ENCODE measurements around the gene EIF1AD.

The EIF1AD gene

GRCh38 chr11:65947603-65948125, 54.3 kb downstream of the EIF1AD start:
- Histone ChIP-seq H3K36me3 (ENCODE audit: insufficient read depth, low read length) (no peaks in the 10 kb centered on the region), H3K9ac (ENCODE audit: low read depth, low read length, poor library complexity, severe bottlenecking) (no peak overlapping the region), H2AFZ (ENCODE audit: low read length) (no peak overlapping the region; the same call in 1 of the 2 replicates), H3K4me1 (ENCODE audit: insufficient read depth, low read length, poor library complexity, severe bottlenecking) (no peaks in the 10 kb centered on the region), H3K79me2 (ENCODE audit: insufficient read depth, low read length) (no peaks in the 10 kb centered on the region), H3K4me3 (ENCODE audit: low read length, poor library complexity, severe bottlenecking) (no peak overlapping the region), H3K27me3 (ENCODE audit: insufficient read depth, low read length, poor library complexity, severe bottlenecking) (no peaks in the 10 kb centered on the region), H3F3A (ENCODE audit: low read depth) (no peaks in the 10 kb centered on the region), H3K9me3 (ENCODE audit: insufficient read depth, low read depth, low read length) (no peaks in the 10 kb centered on the region), H4K20me1 (ENCODE audit: insufficient read depth, low read length, poor library complexity, severe bottlenecking) (no peaks in the 10 kb centered on the region), H3K9me2 (replicated peaks; ENCODE audit: low read depth, low read length) (no peaks in the 10 kb centered on the region), H3K4me2 (ENCODE audit: low read depth, low read length, poor library complexity, severe bottlenecking) (no peak overlapping the region)
- TF ChIP-seq, protein P1, sequence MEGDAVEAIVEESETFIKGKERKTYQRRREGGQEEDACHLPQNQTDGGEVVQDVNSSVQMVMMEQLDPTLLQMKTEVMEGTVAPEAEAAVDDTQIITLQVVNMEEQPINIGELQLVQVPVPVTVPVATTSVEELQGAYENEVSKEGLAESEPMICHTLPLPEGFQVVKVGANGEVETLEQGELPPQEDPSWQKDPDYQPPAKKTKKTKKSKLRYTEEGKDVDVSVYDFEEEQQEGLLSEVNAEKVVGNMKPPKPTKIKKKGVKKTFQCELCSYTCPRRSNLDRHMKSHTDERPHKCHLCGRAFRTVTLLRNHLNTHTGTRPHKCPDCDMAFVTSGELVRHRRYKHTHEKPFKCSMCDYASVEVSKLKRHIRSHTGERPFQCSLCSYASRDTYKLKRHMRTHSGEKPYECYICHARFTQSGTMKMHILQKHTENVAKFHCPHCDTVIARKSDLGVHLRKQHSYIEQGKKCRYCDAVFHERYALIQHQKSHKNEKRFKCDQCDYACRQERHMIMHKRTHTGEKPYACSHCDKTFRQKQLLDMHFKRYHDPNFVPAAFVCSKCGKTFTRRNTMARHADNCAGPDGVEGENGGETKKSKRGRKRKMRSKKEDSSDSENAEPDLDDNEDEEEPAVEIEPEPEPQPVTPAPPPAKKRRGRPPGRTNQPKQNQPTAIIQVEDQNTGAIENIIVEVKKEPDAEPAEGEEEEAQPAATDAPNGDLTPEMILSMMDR (conservative IDR thresholded peaks at IDR 0.05; ENCODE audit: low read length), result no peak
- TF ChIP-seq EZH2phosphoT487 (IDR thresholded peaks at IDR 0.05; ENCODE audit: borderline replicate concordance), result no peak

- Histone ChIP-seq H2AFZ (ENCODE audit: low read length) (no peak overlapping the region), H3K4me1 (ENCODE audit: insufficient read depth, low read length, poor library complexity, severe bottlenecking) (no peaks in the 10 kb centered on the region), H3K9me2 (replicated peaks; ENCODE audit: low read depth, low read length) (no peaks in the 10 kb centered on the region), H3K9ac (ENCODE audit: low read depth, low read length, poor library complexity, severe bottlenecking) (no peak overlapping the region), H3K4me3 (ENCODE audit: low read length, poor library complexity, severe bottlenecking) (no peak overlapping the region), H3F3A (ENCODE audit: low read depth) (no peaks in the 10 kb centered on the region), H3K4me2 (ENCODE audit: low read depth, low read length, poor library complexity, severe bottlenecking) (no peak overlapping the region), H3K9me3 (ENCODE audit: insufficient read depth, low read depth, low read length) (no peaks in the 10 kb centered on the region), H3K27me3 (ENCODE audit: insufficient read depth, low read length, poor library complexity, severe bottlenecking) (no peaks in the 10 kb centered on the region), H4K20me1 (ENCODE audit: insufficient read depth, low read length, poor library complexity, severe bottlenecking) (no peaks in the 10 kb centered on the region), H3K79me2 (ENCODE audit: insufficient read depth, low read length) (no peaks in the 10 kb centered on the region), H3K36me3 (ENCODE audit: insufficient read depth, low read length) (no peaks in the 10 kb centered on the region)
- TF ChIP-seq, protein P1 (conservative IDR thresholded peaks at IDR 0.05; ENCODE audit: low read length), result no peak
These were observed 54.8 kb downstream of the EIF1AD start for GRCh38 chr11:65947133-65947532.

DNA sequence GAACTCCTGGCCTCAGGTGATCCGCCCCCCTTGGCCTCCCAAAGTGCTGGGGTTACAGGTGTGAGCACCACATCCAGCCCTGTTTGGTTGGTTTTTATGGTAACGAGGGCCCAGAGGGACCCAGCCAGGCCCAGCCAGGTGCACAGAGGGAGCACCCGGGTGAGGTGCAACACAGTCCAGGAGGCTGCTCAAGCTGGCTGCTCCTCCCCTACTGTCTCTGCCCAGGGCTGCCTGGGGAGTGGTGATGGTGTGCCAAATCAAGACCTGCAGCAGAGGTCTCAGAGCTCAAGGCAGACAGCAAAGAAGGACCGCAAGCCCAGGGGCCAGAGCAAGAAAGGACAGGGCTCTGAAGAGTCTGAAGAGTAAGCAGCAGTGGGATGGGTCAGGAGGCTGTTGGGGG, 55.3 kb downstream of the EIF1AD start:
- TF ChIP-seq, protein P1 (conservative IDR thresholded peaks at IDR 0.05; ENCODE audit: low read length), result no peak
- TF ChIP-seq EZH2phosphoT487 (IDR thresholded peaks at IDR 0.05; ENCODE audit: borderline replicate concordance), result no peak
- Histone ChIP-seq H2AFZ (ENCODE audit: low read length) (no peak overlapping the region), H3K4me2 (ENCODE audit: low read depth, low read length, poor library complexity, severe bottlenecking) (no peak overlapping the region)

More for the DNA sequence above, 55.3 kb downstream of the EIF1AD start:
- Histone ChIP-seq H3K27me3 (ENCODE audit: insufficient read depth, low read length, poor library complexity, severe bottlenecking) (no peaks in the 10 kb centered on the region), H3K36me3 (ENCODE audit: insufficient read depth, low read length) (no peaks in the 10 kb centered on the region), H3F3A (ENCODE audit: low read depth) (no peaks in the 10 kb centered on the region), H3K9me3 (ENCODE audit: insufficient read depth, low read depth, low read length) (no peaks in the 10 kb centered on the region), H3K4me3 (ENCODE audit: low read length, poor library complexity, severe bottlenecking) (no peak overlapping the region), H3K79me2 (ENCODE audit: insufficient read depth, low read length) (no peaks in the 10 kb centered on the region), H3K9ac (ENCODE audit: low read depth, low read length, poor library complexity, severe bottlenecking) (no peak overlapping the region), H4K20me1 (ENCODE audit: insufficient read depth, low read length, poor library complexity, severe bottlenecking) (no peaks in the 10 kb centered on the region), H3K4me1 (ENCODE audit: insufficient read depth, low read length, poor library complexity, severe bottlenecking) (no peaks in the 10 kb centered on the region), H3K9me2 (replicated peaks; ENCODE audit: low read depth, low read length) (no peaks in the 10 kb centered on the region)

All from Loucy (cell line).